Nucleus accumbens (tissue), 56 donors: ENCODE data around the gene ALG8.
"Not testable (repeated sequence)": the region's sequence is repeated elsewhere in the genome, so short reads cannot be mapped to it uniquely, and the experiment has no call there.

ENCODE experiments used
- DNase-seq, 56 donors: peaks; one replicate each; lab custom pipeline; 2025; lab: John Stamatoyannopoulos, UW

Gene ALG8

DNA sequence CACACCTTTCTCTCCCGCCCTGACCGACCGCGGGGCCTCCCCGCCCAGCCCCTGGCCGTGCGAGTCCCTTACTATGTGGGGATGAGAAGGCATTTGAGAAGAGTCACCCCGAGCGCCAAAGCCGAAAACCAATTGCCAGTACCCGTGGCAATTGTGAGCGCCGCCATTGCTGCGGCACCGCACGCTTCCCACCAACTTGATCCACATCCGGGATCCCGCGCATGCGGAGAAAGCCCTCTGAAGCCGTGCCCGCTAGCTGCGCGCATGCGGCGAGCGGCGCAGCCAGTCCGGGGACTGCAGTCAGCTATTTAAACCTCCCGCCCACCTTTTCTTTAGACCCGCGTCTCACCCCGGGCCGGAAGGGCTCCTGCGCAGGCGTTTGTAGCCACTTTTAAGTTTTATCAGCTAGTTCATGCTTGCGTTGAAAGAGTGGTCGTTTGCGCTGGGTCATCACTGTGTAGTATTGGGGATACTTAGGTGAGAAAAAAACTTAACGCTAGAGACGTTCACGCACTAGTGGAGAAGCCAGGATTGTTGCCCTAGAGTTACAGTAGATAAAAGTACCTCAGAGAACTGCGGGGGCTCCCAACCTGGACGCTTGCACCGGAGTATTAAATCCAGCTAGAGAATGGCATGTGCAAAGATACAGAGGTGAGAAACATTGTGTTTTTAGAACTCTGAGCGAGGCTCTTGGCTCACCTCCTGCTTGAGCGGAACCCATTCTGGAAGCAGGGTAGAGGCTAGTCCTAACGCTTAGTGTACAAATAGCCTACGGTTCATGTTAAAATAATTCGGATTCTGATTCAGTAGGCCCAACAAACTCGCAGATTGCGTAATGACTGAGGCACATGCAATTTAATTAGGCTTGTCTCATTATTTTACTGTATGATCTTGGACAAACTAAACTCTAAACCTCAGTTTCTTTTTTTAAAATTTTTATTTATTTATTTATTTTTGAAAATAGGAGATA, at the start of gene ALG8:
Gene ALG8 (minus strand): TSS at position 205 of the 970 bp plus-strand sequence. CDS start 38 bp downstream, at position 167.
- peak in 55 of 56 donors; percentile 30 to 96 (median 90) for DNase-seq

DNA sequence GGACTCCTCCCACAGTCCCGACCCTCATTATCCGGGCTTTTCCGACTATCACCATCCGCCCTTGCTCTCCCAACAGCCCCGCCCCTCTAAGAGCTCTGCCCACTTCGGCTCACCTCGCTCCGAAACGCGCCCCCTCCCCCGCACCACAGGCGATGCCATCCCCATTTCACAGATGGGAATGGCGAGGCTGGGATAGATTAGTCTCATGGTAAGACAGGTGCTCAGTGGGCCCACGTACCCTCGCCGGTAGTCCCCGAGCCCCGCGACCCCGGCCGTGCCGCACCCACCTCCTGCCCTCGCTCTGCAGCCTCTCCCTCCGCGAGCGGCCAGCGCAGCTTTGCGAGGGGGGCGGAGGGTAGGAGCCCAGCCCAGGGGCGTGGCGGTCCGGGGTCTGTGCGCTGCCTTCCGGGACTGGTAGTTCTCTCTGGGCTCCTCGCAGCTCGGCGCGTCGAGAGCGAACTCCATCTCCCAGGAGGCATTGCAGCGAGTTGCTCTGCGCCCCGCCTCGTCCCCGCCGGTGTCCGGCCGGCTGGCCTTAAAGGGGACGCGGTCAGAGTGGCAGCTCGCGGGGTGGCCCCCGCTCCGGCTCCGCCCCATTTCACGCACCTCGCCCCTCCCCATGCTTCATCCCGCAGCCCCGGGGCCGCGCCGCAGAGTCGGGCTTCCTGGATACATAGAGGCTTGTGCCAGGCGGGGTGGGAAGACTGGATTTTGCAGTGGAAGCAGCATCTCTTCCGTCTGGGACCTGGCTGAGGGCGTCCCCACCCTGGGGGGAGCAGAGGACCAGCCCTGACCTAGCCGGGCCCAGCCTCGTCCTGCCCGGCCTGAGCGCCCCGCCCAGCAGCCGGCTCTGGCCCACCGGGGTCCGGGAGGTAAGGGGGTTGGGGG, 49.1 kb upstream of the ALG8 start, which contains the start of the genes KCTD21 and USP35:
Gene KCTD21 (minus strand): TSS at position 341 of the 888 bp plus-strand sequence. CDS start 14,072 bp downstream, outside the sequence.
Gene USP35 (plus strand): TSS at position 634 of the 888 bp plus-strand sequence. CDS start 7,327 bp downstream, outside the sequence.
- DNase-seq: peak; percentile 65 to 98 (median 93)

DNA sequence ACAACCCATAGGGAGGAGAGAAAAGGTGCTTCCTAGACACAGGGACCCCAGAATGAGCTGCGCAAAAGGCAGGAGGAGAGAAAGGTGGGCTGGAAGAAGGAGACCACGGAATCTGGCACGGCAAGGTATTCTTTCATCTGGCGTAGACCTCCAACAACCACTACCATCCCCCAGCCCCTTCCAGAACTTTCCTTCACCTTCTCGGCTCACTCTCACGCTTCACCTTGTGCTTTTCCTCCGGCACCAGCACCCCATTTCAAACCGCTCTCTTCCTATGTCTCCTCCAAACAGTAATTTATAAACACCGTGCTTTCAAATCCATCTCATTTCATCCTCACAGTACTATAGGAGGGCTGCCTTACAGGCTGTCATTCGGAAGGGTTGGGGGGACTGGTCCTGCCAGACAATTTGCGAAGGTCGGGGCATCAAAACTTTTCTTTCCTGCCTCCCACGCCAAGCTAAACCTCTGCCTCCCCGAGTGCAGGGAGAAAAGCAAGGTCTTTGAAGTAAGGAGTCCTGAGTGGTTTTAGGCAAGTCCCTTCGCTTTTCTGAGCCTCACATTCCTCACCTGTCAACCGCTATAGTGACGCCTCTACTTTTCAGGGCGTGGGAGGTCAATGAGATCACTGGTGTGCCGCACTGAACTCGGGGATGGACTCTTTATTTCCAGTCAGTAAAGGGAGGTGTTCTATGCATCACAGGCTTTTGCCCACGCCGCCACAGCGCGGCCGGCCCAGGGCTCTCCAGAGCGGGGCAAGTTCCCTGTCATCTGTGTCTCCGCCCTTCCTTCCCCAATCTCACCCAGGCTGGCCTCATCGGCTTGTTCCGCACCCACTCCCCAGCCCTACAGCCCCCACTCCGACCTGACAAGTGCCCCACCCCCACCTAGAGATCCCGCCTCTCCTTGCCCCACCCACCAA, 48.2 kb upstream of the ALG8 start:
- peak in 15 of 56 donors; percentile 36 to 83 (median 60) for DNase-seq

- no peak for DNase-seq
Measured at GRCh38 chr11:78181185-78181584, 41.8 kb upstream of the ALG8 start.

- no peak for DNase-seq
Measured at GRCh38 chr11:78180751-78181150, 41.3 kb upstream of the ALG8 start.

DNA sequence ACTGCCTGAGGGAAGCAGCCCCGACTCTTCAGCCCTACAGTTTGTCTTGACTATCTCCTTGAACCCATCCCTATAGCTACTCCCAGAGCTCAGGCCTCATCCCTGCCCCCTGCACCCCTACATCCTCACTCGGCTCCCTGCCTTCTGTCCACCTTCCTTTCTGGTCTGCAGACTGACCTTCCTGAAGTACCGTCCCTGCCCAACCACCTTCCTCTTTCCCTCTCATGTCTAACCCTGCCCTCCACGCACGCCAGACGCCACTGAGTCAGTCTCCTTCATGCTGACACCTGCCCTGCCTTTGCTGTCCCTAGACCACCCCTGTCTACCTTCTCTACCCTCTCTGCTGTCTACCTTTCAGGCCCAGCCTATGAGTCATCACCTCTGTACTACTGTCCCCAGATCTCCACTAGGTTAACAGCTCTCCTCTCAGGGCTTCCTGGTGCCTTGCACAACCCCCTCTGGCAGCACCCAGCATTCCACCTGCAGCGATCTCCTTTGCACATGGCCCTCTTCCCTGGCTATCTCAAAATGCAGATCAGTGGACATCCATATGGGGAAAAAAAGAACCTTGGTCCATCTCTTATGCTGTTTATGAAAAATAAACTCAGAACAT, 40.1 kb upstream of the ALG8 start:
- no peak for DNase-seq

- no peak for DNase-seq
Measured at GRCh38 chr11:78177216-78177615, 37.8 kb upstream of the ALG8 start.

GRCh38 chr11:78176605-78177141, 37.2 kb upstream of the ALG8 start:
- DNase-seq: no peak

DNA sequence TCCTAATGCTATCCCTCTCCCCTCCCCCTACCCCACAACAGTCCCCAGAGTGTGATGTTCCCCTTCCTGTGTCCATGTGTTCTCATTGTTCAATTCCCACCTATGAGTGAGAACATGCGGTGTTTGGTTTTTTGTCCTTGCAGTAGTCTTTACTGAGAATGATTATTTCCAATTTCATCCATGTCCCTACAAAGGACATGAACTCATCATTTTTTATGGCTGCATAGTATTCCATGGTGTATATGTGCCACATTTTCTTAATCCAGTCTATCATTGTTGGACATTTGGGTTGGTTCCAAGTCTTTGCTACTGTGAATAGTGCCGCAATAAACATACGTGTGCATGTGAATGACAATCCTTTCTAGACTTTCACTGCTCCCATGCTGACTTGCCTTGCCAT, 36.4 kb upstream of the ALG8 start:
- not testable (repeated sequence) for DNase-seq

- no peak for DNase-seq
Measured at GRCh38 chr11:78171951-78172350, 32.5 kb upstream of the ALG8 start.

- DNase-seq: no peak
Measured at GRCh38 chr11:78170874-78171549, 31.6 kb upstream of the ALG8 start.

DNA sequence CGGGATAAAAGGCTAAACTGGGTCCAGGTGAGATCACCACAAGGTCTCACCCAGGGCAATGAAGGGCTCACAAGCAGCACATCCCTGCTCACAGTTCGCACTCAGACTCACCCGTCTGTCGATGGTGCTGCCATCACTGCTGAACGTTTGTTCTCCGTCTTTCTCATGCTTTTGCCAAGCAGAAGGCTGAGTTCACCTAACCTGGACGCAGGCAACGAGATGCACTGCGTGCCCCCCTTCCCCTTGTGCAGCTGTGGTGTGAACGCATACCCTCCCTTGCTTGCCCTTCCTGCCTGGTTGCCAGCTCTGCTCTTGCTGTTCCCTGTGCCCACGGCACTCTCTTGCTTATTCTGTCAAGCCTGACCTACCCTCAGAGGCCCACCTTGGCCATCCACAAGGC, 31.0 kb upstream of the ALG8 start:
- DNase-seq: no peak

DNA sequence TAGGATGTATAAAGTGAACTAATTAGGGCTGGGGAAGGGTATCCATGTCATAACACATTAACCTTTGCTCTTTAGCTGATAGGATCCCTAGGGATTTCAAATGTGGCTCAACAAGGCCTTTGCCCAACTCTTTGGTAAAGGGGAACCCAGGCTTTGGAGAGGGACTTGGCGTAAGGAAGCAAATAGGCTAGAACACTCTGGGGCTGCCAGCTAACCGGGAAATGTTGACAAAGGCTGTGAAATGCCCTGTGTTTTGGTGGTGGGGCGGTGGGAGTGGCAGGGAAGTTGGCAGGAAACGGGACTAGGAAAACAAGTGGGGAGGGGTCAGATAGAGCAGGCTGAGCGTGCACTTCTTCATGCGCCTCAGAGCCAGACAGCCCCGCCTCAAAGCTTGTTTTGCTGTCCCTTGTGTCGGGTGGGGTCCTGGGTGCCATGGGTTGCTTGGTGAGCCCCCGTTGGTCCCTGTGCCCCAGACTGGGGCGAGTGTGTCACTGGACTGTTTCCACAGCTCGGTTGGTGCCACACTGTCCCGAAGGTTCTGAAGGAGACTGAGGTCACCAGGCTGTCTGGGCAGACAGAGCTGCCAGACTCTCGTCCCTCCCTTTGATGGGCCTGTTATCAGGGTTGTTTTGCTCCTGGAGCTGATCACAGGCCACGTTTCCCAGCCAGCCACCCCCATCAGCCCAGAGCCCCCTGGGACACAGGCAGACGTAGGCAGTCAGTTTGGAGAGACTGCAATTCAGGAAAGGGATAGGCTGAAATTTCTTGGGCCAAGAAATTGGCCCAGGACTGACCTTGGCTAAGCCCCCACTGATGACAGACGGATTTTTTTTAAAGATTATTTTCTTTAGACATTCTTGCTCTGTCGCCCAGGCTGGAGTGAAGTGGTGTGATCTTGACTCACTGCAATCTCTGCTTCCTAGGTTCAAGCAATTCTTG, 29.4 kb upstream of the ALG8 start:
- no peak for DNase-seq

DNA sequence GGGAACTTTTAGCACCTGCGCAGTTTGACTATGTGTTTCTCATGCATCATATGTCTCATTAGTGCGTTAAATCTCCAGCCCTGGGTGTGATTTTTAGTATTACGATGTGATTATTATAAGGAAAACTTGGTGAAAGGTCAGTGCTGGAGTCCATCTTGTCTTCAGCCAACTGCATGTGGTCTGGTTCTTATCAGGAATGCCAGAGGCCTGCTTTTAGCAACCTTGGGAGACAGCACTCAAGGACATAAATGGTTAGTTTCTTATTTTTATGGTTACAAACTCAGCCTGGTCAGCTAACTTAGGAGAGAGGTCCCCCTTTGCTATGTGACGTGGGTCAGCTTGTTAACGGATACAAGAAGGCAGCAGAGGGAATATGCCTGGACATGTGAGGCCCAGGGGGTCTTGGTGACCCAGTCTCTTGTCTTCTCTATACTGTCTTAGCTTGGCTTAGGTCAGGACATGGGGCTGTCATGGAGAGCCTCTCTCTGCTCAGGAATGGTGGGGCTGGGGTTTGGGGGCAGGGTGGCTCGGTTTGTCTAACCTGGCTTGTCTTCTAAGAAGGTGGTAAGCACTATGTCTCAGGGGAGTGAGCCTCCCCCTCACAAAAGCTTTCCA, 27.5 kb upstream of the ALG8 start:
- no peak for DNase-seq

GRCh38 chr11:78164471-78164870, 25.0 kb upstream of the ALG8 start:
- DNase-seq: no peak

DNA sequence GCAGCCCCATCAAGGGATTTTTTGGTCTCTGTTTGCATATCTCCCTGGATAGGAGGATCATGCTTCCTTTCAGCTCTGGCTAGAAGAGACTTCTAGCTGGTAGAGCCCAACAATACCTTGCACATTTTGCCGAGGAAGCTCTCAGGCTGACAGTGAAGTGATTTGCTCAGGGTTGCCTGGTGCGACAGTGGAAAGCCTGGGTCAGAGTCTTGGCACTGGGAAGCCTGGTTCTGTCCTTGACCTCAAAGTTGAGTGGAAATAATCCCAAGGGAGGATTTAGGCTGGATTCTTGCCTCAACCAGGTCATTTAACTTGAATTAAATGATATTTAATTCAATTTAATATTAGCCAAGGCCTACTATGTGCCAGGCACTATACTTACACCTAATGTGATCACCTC, 24.4 kb upstream of the ALG8 start:
- DNase-seq: no peak

DNA sequence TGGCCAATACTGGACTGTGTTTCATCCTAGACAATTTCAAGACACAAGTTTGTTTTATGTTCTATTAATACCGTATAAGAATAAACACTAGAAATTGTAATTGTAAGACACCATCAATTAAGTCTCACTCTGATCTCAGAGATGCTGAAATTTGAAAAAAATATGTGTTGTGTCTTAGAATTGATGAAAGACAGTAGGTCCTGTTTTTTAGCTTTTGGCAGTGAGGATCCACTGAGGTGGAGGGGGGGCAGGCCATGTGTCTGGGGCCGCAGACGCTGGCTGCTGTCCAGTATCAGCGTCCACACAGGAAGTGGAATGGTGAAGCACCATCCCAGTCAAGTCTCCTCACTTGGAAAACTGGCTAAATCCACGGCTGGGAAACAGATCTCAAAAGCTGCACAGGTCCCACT, 22.5 kb upstream of the ALG8 start:
- peak in 1 of 56 donors; percentile 13 for DNase-seq
